HUDEP-2 (cell line): Measurements from ENCODE around the gene LHX6.
A peak's percentile ranks its signal among the peaks of the same experiment; 100 is the strongest.

Experiments
- DNase-seq, 76 experiments: peaks; one replicate each; lab custom pipeline; 2025; ENCODE audit not compliant: unreplicated experiment in 76 of 76; lab: John Stamatoyannopoulos, UW

The LHX6 gene

DNA sequence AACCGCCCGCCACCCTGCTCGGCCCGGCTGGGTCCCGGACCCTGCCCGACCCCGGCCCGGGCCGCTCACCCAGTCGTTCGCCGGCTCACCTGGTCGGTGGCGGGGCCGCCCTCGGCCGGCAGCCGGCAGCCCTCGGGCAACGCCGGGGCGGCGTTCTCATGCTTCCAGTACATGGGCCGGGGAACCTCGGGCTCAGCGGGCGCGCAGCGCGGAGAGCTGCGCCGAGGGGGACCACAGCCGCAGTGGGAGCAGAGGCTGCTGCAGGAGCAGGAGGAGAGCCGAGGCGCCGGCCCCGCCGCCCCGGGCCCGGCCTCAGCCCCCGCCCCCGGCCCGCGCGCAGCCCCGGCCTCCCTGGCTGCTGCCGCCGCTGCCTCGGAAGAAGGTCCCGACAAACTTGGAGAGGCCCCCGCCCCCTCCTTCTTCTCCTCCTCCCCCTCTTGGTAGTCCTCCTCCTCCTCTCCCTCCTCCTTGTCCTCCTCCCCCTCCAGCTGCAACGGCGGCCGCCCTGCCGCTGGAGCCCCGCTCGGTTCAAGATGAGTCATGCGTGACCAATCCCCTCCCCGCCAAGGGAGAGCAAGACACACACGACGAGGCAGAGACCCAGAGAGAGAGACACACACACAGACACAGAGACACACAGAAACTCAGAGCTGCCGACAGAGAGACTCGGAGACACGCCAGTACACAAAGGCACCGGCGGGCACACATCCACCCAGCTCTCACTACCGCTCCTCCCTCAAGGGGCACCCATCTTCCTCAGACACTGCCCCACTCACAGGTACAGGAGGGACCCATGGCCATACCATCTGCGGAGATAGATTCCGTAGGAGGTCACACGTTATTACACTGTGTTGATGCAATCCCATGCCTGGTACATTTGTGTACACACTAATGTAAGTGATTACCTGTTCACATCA is at the start of gene LHX6:
LHX6 (minus strand) TSS at position 390 of the 917 bp plus-strand sequence; CDS start at position 173, 217 bp downstream.
- DNase-seq: peak in 1 of 76 experiments; percentile 12

DNA sequence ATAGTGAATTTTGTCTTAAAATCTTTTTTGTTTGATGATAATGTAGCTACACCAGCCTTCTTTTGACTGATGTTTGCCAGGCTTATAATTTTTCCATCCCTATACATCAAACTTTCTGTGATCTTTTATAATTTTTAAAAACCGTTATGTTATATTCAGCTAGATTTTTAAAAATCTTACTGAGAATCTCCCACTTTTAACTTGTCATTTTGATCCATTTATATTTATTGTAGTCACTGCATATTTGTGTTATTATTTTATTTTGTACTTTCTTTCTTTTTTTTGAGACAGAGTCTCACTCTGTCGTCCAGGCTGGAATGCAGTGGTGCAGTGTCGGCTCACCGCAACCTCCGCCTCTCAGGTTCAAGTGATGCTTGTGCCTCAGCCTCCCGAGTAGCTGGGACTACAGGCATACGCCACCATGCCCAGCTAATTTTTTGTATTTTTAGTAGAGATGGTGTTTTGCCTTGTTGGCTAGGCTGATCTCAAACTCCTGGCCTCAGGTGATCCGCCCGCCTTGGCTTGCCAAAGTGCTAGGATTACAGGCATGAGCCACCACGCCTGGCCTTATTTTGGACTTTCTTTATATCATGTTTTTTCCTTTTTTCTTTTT is 48.6 kb upstream of the LHX6 start:
- no peak for DNase-seq

DNA sequence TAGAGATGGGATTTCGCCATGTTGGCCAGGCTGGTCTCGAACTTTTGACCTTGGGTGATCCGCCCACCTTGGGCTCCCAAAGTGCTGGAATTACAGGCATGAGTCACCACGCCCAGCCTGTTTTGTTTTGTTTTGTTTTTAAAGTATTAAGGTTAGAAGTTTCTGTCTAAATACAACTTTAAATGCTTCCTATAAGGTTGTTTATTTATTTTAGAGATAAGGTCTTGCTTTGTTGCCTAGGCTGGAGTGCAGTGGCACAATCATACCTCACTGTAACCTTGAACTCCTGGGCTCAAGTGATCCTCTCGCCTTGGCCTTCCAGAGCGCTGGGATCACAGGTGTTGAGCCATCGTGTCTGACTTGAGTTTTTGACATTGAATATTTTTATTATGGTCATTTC is 47.3 kb upstream of the LHX6 start:
- no peak for DNase-seq

DNA sequence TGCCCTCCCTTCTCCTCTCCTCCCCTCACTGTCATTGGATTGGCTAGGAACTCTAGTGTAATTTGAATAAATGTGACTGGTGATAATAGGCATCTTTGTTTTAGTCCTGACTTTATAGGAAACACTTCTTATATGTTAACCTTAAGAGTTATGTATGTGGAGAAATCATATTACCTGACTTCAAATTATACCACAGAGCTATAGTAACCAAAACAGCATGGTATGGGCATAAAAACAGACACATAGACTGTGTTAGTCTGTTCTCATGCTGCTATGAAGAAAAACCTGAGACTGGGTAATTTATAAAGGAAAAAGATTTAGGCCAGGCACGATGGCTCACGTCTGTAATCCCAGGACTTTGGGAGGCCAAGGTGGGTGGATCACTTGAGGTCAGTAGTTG is 45.3 kb upstream of the LHX6 start:
- no peak for DNase-seq

DNA sequence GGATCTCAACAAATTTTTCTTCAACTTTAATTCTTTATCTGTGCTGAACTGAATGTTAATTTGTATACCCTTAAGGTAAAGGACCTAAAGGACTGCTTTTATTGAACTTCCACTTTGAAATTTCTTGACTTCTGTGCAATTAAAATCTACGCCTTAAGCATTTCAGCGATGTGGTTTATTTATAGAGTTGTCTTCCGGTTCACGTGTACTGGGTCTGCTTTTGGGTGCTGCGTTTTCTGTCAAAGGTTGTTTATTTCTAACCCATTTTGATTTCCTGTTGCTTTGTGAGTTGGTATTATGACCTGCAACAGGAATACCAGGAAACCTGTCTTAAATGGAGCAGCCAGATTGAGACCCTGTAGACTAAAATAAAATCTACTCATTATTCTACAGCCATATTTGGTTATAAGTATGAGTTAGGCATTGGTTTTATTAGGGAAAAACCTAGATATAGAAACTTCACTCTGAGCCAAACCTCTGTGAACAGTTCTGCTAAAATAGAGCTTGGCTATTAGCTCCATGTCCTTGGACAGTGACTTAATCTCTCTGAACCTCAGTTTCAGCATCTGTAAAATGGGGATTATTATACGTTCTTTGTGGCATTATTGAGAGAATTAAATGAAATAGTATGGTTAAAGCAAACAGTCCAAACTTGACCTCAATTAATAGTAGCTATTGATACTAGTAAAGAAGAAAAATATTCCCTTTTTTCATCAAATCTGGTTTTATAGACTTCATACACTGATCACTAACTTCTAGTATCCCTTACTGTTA is 39.5 kb upstream of the LHX6 start:
- no peak for DNase-seq

DNA sequence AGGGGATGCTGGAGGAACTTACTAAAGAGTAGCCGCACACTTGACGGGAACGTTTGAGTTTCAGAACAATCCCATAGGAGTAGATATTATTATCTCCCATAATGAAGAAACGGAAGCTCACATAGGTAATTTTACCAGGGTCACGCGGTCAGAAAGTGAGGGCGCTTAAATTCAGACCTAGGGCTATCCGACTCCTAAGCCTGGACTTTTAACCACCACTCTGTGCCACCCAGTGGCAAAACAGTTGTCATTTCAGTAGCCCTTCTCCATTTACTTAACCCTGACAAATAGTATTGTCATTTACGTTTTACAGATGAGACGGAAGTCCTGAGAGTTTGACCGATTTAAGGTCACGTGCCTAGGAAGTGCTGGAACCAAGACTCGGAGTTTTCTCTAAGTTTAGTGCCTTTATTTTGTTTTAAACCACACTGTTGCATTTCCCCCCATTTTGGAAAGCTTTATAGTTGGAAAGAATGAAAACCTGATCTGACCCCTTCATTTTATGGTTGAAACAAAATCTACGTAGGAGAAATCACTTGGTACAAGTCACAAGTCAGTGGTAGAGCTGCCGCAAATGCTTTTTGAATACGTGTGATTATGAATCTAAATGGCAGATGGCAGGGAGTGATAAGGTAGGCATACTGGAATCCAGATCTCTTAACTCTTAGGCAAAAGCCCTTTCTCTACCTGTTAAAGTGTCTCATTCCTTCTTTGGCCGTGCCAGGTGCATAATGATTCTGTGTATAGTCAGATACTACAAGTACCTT is 36.6 kb upstream of the LHX6 start:
- peak in 37 of 76 experiments; percentile 5 to 72 (median 31) for DNase-seq

DNA sequence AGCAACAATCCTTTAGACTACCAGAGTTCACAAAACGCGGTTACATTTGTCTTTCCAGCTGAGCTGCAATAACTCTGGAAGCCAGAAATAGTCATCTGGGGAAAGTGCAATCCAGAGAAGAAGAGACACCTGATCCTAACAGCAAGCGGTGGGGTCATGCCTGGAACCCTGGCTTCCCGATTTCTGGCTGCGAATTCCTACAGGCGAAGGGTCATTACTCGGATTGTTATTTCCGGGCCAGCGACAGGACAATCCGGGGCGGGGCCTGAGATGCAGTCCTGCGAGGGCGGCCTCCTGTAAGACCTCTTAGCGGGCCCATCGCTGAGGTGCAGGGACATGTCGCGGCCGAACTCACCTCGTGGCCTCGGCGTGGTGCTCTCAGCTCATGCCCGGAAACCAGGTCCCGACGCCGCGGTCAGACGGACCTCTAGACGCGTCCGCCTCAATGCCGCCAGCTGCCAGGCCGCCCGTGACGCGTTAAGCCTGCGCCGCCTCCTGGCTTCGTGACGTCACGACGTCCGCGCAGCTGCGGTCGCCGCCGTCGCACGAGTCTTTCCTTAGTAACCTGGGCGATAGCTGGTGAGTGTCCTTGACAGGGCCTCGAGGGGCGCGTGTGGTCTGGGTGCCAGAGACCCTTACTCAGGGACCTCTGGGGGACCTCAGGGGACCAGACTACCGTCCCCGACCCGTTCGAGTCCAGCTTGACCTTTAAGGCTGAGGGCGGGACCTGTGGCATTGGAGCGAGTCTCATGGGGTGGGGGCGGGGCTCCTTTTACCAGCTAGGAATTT is 35.8 kb upstream of the LHX6 start, which contains the start of the genes MRRF and RBM18:
MRRF (plus strand) TSS at position 523 of the 789 bp plus-strand sequence. CDS start 6,010 bp downstream, outside the sequence.
RBM18 (minus strand) TSS at position 481 of the 789 bp plus-strand sequence. CDS start 3,348 bp downstream, outside the sequence.
- DNase-seq: peak in 75 of 76 experiments; percentile 36 to 92 (median 80)

DNA sequence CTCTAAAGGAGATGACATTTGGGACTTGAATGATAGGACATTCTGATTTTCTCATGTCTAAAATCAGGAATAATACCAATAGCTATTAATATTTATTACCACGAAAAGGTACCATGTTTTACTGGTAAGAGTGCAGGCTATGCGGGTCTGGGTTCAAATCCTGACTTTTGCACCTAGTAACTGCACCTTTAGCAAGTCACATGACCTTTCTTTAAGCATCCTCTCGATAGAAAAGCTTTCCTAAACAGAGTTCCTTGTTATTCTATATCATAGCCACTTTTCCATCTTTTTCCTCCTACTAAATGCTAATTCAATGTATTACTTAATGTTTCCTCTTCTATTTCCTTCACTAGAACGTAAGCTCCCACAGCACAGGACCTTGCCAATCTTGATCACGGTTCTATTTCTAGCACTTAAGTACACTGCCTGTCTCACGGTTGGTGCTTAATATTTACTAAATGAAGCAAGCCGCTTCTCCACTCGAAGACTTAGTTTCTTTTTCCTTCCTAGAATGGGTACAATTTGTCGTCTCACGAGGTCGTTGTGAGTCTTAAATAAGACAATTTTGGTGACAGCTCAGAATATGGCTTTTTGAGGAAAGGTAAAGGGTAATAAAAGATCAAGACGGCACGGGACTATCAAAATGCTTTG is 35.1 kb upstream of the LHX6 start:
- DNase-seq: peak in 1 of 76 experiments; percentile 3

DNA sequence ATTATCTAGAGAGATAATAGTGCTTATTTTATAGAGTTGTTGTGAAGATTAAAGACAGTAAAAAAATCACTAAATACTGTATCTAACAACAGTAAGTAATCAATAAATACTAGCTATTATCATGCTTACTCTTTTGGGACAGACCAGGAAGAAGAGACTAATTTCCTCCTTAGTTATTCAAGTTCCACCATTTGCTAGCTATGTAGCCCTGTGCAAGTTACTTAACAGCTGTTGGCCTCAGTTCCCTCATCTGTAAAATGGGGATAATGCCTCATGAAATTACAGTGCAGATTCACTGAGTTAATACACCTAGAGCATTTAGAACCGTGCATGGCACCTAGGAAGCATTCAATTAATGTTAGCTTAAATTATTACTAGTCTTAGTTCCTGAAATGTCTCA is 33.3 kb upstream of the LHX6 start:
- DNase-seq: no peak

DNA sequence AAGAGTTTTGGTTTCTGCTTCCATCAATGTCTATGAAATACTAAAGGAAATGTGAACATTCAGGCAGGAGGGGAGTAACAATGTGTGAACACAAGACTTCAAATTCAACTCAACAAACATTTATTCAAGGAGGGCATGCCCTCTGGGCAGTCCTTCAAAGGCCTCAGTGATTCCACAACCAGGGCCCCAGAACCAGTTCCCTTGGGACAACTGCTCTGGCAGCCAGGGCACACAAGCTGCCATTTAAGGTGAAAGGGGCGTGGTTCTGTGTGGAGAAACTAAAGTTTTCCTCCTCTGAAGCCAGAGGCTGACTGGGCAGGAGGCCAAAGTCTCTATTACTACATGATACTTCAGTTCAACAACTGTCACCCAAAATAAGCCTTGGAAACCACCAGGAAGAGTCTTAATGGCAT is 32.7 kb upstream of the LHX6 start:
- peak in 20 of 76 experiments; percentile 1 to 45 (median 14) for DNase-seq

DNA sequence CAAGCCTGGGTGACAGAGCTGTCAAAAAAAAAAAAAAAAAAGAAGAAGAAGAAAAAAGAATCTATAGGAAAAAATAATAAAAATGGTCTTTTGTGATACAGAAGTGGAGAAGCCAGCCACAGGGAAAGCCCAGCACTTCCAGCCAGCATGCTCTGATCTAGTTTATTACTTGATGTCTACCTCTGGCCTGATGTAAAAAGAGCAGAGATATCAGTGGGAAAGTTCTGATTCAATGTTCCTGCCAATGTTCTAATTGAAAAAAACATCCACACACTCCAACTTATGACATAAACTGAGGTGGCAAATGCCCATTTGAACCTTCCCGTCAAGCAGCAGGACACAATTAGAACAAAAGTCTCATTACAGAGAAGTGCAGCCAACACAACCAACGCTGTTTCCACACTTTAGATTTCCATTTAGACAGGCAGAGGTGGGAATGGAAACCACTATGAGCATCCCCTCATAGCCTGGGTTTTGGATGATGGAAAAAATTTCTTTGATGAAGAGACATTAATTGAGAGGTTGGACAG is 30.2 kb upstream of the LHX6 start:
- no peak for DNase-seq

DNA sequence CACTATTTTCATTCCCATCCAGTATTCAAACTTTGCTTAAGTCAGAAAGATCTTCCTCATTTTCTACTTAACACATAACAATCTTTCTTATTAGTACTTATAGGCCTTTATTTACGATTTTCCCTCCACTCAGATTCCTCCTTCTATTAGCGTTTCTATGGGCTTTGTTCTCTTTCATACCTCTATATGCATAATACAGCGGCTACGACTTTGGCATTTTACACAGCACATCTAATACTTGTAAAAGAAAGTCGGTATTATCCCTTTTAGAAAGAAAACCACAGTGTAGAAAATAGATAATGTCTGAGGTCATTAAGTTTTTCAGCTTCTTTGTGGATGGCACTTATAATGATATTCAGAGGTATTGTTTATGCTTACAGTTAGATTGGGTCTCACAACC is 27.4 kb upstream of the LHX6 start:
- DNase-seq: no peak

DNA sequence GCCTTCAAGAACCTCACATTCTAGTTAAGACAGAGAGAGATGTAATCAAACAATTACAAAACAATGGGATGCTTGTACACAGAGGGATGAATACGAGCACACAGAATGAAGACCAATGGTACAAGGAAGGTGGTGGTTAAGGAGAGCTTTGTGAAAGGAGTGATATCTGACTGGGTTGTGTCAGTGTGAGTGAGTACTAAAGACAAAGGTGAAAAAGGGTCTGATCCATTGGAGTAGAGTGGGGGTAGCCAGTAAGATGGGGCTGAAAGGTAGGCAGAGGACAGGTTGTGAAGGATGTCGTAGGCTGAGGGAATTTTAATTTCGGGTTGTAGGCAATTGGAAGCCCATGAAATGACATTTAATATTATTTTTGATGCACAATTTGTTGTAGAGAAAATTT is 26.0 kb upstream of the LHX6 start:
- no peak for DNase-seq

DNA sequence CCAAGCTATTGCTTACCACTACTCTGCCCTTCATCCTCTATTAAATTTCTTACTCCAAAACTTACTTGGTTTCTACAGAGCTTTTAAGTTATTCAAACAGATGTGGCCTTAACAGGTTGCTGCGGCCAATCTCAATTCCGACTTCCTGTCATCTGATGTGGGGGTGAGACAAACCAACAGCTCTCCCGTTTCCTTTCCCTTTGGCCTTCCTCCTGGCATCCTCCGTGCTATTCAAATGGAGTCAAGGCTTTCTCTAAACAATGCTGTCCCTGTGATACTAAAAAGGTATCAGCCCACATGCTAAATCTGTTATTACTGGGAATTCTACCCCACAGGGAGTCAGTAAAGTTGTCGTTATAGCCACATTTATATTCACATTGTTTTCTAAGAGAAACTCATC is 24.0 kb upstream of the LHX6 start:
- no peak for DNase-seq

DNA sequence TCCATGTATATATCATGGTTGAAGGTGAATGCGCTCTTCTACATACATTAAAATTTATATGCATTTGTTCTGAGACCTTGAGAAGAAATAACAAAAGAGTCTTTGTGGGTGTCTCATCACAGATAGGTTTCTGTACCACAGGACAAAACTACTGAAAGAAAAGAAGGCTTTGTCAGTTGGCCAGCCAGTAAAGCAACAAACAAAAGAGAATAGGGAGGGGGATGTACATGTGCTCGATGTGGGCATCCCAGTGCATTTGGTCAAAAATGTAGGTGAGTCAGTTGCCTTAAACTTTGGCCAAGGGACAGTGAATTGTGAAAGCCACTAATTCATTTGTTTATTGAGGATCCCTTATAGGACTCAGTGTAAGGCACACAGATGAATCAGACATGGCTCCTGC is 22.6 kb upstream of the LHX6 start:
- no peak for DNase-seq

DNA sequence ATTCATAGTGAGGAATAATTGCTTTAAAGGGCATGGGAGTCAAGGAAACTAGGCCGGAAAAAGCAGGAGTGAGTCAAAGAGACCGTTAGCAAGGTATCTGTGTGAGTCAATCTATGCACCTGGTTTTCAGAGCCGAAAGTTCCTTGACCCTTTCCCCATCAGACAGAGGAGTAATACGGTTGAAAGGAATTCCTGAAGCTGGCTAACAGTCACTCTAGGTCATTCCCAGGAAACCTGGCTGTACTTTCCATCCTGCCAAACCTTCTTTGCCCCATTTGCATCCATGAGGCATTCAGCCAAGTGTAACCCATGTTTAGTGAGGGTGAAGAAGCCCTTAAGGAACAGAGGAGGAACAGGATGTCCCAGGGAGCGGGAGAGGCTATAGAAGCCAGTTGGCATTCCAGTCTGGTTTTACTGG is 19.7 kb upstream of the LHX6 start:
- no peak for DNase-seq

DNA sequence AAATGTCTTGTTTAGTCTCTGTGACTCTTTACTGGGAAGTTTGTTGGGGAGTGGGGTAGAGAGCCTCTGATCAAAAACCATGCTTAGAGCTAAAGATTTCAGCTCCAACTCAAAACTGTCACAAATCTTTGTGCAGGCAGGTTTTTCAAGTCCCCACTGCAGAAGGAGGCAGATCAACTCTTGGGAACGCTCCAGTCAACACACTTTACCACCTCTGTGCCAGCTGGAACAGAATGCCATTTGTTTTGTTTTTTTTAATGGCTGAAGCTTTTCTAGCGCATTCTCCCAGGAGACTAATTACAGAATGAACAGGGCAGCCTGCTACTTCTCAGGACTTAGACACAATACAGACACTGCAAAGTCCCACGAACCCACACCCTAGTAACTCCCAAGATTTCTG is 17.9 kb upstream of the LHX6 start:
- DNase-seq: no peak

DNA sequence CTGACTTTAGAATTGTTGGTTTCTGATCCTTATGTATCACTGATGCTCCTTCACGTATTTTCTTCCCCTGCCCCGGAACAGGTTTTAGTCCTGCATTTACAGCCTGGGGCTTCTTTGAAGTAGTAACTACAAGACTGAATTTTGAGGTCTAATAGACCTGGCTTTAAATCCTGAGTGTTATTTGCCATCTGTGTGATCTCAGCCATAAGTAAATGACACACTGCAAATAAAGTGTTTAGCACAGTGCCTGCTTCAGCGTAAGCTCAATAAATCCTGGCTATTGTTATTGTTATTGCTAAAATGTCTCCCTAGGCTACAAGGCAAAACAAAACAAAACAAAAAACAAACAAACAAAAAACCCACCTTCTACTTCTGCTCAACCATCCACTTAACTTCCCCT is 15.6 kb upstream of the LHX6 start:
- DNase-seq: no peak

DNA sequence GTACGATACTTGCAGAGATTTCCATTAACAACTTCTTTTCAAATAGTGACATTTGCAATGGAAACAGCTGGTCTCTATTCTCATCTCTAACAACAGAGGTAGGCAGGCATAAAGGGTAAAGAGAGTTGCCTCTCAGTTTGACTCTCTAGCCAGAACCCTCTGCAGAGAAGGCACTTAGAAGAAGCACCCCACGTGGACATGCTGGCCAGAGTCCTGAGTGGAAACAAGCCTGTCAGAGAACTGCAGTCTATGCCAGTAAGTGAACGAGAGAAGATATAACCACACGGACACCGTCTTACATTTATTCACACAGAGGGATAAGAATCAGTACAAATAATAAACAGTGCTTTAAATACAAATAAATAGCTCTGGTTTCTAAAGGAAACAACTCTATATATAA is 11.0 kb upstream of the LHX6 start:
- DNase-seq: no peak
